Measurements from ENCODE around the gene FUCA1.
"Not testable (repeated sequence)": the region's sequence is repeated elsewhere in the genome, so short reads cannot be mapped to it uniquely, and the experiment has no call there.

GRCh38 chr1:23853124-23853523 is 15.0 kb downstream of the FUCA1 start:
- not testable (repeated sequence) for TF ChIP-seq ZNF8 (CRISPR knock-in tag; IDR thresholded peaks at IDR 0.05); PPARA (CRISPR knock-in tag; IDR thresholded peaks at IDR 0.05; ENCODE audit: borderline replicate concordance)
